ENCODE measurements around the gene CCDC9B.

DNA sequence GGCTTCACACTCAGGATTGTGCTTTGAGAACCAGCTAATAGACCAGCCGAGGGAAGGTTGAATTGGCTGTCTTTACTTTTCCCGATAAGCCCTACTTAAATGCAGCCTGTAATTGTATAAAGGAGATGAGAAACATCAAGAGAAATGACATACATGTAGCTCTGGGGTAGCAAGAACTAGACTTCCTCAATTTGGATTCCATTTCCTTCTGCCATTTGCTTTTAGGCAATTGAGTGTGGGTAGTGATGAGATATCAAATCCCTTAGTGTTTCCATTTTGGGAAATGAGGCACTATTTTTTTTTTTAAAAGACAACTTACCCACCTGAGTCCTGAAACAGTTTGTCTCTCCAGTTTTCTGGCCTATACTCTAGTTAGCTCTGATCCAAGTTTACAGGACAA lies 15.0 kb downstream of the CCDC9B start:
- TF ChIP-seq POLR2A (IDR thresholded peaks at IDR 0.05) = no peak
- TF ChIP-seq, protein P1, sequence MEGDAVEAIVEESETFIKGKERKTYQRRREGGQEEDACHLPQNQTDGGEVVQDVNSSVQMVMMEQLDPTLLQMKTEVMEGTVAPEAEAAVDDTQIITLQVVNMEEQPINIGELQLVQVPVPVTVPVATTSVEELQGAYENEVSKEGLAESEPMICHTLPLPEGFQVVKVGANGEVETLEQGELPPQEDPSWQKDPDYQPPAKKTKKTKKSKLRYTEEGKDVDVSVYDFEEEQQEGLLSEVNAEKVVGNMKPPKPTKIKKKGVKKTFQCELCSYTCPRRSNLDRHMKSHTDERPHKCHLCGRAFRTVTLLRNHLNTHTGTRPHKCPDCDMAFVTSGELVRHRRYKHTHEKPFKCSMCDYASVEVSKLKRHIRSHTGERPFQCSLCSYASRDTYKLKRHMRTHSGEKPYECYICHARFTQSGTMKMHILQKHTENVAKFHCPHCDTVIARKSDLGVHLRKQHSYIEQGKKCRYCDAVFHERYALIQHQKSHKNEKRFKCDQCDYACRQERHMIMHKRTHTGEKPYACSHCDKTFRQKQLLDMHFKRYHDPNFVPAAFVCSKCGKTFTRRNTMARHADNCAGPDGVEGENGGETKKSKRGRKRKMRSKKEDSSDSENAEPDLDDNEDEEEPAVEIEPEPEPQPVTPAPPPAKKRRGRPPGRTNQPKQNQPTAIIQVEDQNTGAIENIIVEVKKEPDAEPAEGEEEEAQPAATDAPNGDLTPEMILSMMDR (IDR thresholded peaks at IDR 0.05) = no peak

Measured in prostate gland (tissue), 2 donors.